ENCODE data around the gene KDM1A.

Gene KDM1A

DNA sequence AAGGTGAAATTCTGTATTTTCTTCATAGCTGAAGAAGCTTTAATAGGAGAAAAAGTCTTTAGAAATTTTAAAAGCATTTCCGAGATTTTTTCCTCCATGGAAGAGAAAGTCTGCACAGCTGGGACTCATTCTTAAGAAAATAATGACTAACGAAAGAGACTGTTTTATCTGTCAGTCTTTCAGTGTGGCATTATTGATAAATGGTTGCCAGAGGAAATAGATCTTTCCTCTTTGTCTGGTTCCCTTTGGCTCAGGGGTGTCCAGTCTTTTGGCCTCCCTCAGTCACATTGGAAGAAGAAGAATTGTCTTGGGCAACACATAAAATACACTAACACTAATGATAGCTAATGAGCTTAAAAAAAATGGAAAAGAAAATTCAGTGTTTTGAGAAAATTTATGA is 49.9 kb downstream of the KDM1A start:
- H3K36me3 Mint-ChIP-seq, result peaks cover 48% of the 10 kb centered on the region
- CTCF ChIA-PET, result interaction anchor here (0.9 kb wide), 1 partner anchor 15 kb away, joined by 3 read pairs; no protein-coding TSS in a partner anchor
- no peak for DNase-seq
- no peaks in the 10 kb centered on the region for H3K4me1 Mint-ChIP-seq
- H3K9me3 Mint-ChIP-seq, result no peaks in the 10 kb centered on the region
- H3K27me3 Mint-ChIP-seq, result no peaks in the 10 kb centered on the region
- H3K4me3 Mint-ChIP-seq, result no peak overlapping the region
- no peak overlapping the region for H3K27ac Mint-ChIP-seq

DNA sequence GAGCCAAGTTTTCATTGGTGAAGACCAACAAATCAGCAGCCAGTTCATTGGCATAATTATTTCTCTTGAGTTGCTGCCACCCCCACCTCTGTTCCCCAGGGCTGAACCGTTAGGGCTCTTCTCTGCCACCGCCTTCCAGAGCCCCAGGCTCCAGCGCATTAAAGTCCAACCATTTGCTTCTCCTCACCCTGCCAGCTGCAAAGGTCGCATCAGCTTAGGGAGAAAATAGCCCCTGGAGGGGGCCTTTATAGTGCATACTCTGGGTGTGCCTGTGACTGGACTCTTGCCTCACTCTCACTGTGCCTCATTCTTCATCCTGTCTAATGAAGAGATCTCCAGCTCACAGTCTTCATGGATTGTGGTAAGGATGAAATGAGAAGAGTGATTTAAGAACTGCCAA is 50.4 kb downstream of the KDM1A start:
- peaks cover 50% of the 10 kb centered on the region for H3K36me3 Mint-ChIP-seq
- no peaks in the 10 kb centered on the region for H3K27me3 Mint-ChIP-seq
- H3K27ac Mint-ChIP-seq, result no peak overlapping the region
- H3K4me1 Mint-ChIP-seq, result no peaks in the 10 kb centered on the region
- H3K9me3 Mint-ChIP-seq, result no peaks in the 10 kb centered on the region
- no peak overlapping the region for H3K4me3 Mint-ChIP-seq
- CTCF ChIA-PET, result interaction anchor here (0.9 kb wide), 1 partner anchor 16 kb away, joined by 3 read pairs; no protein-coding TSS in a partner anchor
- DNase-seq, result no peak

DNA sequence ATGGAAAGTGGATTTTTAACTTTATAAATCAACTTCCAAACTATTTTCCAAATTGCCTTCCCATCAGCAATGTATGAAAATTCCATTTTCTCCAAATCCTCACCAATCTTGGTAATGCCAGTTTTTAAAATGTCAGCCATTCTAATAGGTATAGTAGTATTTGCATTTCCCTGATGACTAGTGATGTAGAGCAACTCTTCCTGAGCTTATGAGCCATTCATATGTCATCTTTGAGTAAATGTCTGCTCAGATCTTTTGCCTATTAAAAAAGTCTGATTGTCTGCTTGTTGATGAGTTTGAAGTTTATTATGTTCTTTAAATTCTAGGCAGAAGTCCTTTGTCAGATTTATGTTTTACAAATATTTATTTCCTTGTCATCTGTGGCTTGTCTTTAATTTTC is 54.7 kb downstream of the KDM1A start:
- CTCF ChIA-PET, result no interaction called here
- DNase-seq, result no peak
- Mint-ChIP-seq H3K36me3 (peaks cover 41% of the 10 kb centered on the region), H3K27me3 (no peaks in the 10 kb centered on the region), H3K4me1 (no peaks in the 10 kb centered on the region), H3K9me3 (no peaks in the 10 kb centered on the region), H3K4me3 (no peak overlapping the region), H3K27ac (no peak overlapping the region)

DNA sequence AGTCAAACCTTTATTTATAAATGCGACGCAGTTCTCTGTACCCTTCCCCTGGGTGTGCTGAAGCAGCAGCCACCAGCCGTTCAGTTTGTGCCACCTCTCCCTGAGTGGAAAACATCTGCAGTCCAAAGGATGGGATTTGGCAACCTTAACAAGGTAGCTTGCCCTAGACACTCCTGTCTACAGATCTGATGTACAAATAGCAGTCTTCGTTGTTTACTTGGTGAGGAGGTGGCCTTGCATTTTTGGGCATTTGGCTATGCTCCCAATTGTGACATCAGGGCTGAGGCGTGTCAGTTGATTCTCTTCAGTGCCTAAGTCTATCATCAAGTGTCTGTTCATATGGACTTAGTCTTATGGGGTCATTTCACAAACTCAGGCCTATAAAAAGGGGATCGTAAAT is 59.8 kb downstream of the KDM1A start:
- Mint-ChIP-seq H3K27me3 (no peaks in the 10 kb centered on the region), H3K36me3 (peaks cover 52% of the 10 kb centered on the region), H3K4me3 (no peak overlapping the region), H3K27ac (no peak overlapping the region), H3K9me3 (no peaks in the 10 kb centered on the region), H3K4me1 (no peaks in the 10 kb centered on the region)
- DNase-seq, result no peak
- CTCF ChIA-PET, result interaction anchor here (1.6 kb wide), 1 partner anchor 105 kb away, joined by 8 read pairs; no protein-coding TSS in a partner anchor

DNA sequence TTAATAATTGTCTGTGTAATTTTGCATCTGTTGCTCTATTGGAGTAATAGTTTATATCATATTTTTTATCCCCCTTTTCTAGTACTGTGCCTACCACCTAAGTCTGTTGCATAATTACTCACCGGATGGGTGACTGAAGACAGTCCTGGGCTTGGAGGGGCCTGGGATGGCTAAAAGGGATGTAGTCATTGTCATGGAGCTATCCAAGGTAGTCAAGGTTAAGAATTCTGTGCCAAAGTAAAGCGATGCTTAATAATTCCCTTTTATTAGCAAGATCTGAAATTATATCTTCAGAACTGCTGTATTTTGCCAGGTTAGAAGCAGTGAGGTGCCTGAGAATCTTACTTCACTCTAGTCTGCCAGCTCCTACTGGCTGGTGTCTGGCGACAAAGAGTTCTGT is 61.6 kb downstream of the KDM1A start:
- Mint-ChIP-seq H3K27ac (no peak overlapping the region), H3K4me3 (no peak overlapping the region), H3K9me3 (no peaks in the 10 kb centered on the region), H3K27me3 (no peaks in the 10 kb centered on the region), H3K36me3 (peaks cover 60% of the 10 kb centered on the region), H3K4me1 (no peaks in the 10 kb centered on the region)
- no peak for DNase-seq
- CTCF ChIA-PET, result interaction anchor here (1.2 to 1.6 kb wide), 2 partner anchors 103 to 104 kb away, joined by 5 to 8 read pairs; no protein-coding TSS in a partner anchor

DNA sequence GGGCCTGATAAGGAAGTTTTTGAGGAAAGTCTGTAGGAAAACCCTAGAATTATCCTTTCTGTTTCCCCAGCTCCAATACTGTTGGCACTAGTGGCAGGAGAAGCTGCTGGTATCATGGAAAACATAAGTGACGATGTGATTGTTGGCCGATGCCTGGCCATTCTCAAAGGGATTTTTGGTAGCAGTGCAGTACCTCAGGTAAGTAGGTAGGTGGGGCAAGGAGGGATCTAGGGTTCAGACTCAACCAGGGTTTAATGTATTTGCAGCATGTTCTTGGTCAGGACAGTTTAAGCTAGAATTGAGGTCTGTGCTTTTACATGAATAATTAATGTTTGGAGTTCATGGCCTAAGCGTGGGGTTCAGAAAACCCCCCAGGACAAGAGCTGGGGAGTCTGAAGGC is 62.1 kb downstream of the KDM1A start:
- CTCF ChIA-PET, result interaction anchor here (1.2 kb wide), 1 partner anchor 103 kb away, joined by 5 read pairs; no protein-coding TSS in a partner anchor
- Mint-ChIP-seq H3K4me1 (no peaks in the 10 kb centered on the region), H3K27ac (no peak overlapping the region), H3K27me3 (no peaks in the 10 kb centered on the region), H3K9me3 (no peaks in the 10 kb centered on the region), H3K4me3 (no peak overlapping the region), H3K36me3 (peaks cover 65% of the 10 kb centered on the region)
- DNase-seq, result no peak

DNA sequence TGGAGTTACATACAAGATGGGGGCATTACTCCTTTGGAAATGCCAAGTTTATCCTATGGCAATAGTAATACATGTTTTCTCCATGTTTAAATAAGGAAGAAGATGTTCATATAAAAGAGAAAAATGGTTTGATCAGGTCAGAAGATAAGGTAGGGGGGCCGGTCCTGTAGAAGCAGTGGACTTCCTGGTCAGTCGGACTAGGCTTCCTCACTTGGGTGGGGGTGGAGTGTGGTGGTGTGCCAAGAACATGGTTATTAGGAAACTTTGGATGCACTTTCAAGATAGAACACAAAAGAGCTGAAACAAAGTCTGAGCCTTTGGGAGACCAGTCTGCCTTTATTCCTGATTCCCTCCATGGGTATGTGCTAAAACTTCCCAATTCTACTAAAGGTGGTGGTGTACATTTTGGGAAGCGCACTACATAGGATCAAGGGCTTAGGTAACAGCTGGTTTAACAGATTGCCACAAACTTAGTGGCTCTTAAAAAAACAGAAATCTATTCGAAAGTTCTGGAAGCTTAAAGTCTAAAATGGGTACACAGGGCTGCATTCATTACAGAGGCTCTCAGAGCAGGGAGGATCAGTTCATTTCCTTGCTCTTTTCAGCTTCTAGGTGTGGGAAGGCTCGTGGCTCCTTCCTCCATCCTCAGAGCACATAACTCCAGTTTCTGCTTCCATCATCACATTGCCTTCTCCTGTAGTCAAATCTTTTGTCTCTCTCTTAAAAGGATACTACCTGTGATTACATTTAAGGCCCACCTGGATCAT is 64.6 kb downstream of the KDM1A start:
- CTCF ChIA-PET, result interaction anchor here (0.9 to 1.8 kb wide), 3 partner anchors 72 to 132 kb away, joined by 3 to 5 read pairs (median 3); no protein-coding TSS in a partner anchor
- H3K27me3 Mint-ChIP-seq, result no peaks in the 10 kb centered on the region
- no peak for DNase-seq
- no peak overlapping the region for H3K27ac Mint-ChIP-seq
- no peaks in the 10 kb centered on the region for H3K9me3 Mint-ChIP-seq
- H3K4me1 Mint-ChIP-seq, result no peaks in the 10 kb centered on the region
- H3K4me3 Mint-ChIP-seq, result no peak overlapping the region
- H3K36me3 Mint-ChIP-seq, result peaks cover 63% of the 10 kb centered on the region

DNA sequence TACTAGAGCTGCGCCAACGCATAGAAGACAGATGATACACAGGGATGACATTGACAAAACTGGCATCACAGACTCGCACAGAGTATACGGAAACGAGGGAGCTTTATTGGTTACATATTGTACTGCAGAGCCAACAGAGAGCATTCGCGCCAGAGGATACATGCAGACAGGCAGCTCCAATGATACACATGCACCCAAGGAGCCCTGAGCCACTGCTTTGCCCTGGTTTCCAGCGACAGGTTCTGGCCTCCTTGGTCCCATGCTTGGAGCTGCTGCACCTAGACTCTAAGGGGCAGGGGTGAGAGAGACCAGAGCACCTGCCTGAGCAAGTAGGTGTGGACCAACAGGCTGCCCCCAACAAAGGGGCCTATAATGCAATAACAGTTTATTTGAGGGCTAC is 65.6 kb downstream of the KDM1A start:
- Mint-ChIP-seq H3K4me3 (no peak overlapping the region), H3K27ac (no peak overlapping the region), H3K4me1 (no peaks in the 10 kb centered on the region), H3K9me3 (no peaks in the 10 kb centered on the region), H3K36me3 (peaks cover 55% of the 10 kb centered on the region), H3K27me3 (no peaks in the 10 kb centered on the region)
- CTCF ChIA-PET, result interaction anchor here (1.3 to 2.3 kb wide), 3 partner anchors 14 to 99 kb away, joined by 3 to 13 read pairs (median 5); no protein-coding TSS in a partner anchor
- DNase-seq, result no peak

DNA sequence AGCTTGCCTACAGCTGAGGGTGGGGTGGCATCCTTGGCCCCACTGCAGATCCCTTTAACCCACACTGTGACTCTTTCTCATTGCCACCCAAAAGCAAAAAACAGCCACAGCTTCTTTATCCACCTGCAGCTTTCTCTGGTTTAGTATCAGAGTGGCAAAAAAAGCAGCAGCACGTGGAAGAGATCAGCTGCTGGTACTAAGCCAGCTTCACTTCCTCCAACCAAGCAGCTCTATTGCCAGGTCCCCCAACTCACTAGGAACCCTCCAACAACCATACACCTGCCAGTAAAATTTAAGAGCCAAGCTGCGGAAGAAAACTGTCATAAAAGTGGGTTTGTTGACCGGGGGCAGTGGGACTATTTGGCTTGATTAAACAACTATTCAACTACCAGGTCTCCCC is 66.4 kb downstream of the KDM1A start:
- Mint-ChIP-seq H3K36me3 (peaks cover 47% of the 10 kb centered on the region), H3K4me1 (no peaks in the 10 kb centered on the region), H3K4me3 (no peak overlapping the region), H3K27ac (no peak overlapping the region), H3K9me3 (no peaks in the 10 kb centered on the region), H3K27me3 (no peaks in the 10 kb centered on the region)
- DNase-seq, result no peak
- CTCF ChIA-PET, result interaction anchor here (1.8 to 2.3 kb wide), 2 partner anchors 13 to 98 kb away, joined by 5 to 13 read pairs; no protein-coding TSS in a partner anchor

DNA sequence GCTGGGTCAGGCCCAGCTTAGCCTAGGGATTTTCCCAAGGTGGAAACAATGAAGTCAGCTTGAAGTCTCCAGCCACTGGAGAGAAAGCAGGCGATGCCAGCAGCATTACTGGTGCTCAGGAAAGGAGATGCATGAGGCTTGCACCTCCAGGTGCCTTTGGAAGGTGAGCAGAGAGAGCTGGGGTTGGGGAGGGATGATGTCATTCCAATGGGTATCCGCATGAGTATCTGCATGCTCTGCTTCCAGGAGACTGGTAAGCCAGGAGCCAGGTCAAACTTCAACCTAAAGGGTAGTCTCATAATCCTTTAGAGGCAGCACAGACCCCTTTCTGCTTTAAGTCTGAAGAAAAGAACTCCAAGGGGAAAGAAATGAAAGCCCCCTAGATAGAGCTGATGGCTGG is 68.8 kb downstream of the KDM1A start:
- Mint-ChIP-seq H3K36me3 (peaks cover 30% of the 10 kb centered on the region), H3K4me3 (no peak overlapping the region), H3K27ac (no peak overlapping the region), H3K4me1 (no peaks in the 10 kb centered on the region), H3K27me3 (no peaks in the 10 kb centered on the region), H3K9me3 (no peaks in the 10 kb centered on the region)
- no peak for DNase-seq
- CTCF ChIA-PET, result interaction anchor here (3.0 to 4.5 kb wide), 2 partner anchors 12 to 96 kb away, joined by 15 to 23 read pairs; no protein-coding TSS in a partner anchor

DNA sequence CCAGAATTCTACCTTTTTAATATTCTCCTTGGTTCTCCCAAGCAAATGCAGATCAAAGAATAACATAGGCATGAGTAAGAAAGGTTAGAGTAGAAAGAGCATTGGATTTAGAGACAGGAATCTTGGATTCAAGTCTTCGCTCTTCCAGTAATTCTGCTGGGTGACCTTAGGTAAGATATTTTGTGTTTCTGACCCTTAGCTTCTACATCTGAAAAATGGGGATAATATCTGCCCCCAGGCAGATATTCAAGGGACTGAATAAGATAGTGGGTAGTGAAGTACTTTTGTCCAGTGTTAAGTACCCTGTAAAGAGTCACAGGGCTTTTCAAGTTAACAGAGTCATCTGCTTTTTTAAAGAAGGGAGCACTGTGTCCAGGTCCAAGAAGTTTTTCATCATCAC is 70.8 kb downstream of the KDM1A start:
- DNase-seq, result no peak
- H3K27ac Mint-ChIP-seq, result no peak overlapping the region
- no peaks in the 10 kb centered on the region for H3K4me1 Mint-ChIP-seq
- H3K4me3 Mint-ChIP-seq, result no peak overlapping the region
- no peaks in the 10 kb centered on the region for H3K27me3 Mint-ChIP-seq
- no peaks in the 10 kb centered on the region for H3K9me3 Mint-ChIP-seq
- H3K36me3 Mint-ChIP-seq, result peaks cover 29% of the 10 kb centered on the region
- CTCF ChIA-PET, result interaction anchor here (3.0 to 4.5 kb wide), 2 partner anchors 10 to 94 kb away, joined by 15 to 23 read pairs; no protein-coding TSS in a partner anchor

DNA sequence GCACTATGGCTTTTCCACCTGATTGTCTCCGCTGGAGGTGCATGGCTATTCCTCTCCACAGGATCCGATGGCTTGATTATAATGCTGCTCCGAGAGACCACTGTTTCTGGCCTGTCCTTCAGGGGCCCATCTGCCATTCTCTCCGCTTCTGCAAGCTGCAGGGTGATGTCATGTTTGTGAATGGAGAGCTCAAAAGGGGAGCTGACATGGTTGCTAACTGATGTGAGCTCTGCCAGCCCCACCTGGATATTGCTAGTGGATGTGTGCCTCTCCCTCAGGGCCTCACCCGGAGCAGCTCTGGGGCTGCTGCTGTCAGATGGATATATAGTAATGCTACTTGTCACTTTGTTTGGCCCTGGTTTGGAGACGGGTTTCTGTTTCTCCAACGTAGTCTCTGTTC is 72.3 kb downstream of the KDM1A start:
- Mint-ChIP-seq H3K9me3 (no peaks in the 10 kb centered on the region), H3K27ac (peak overlapping the region; percentile 13)

DNA sequence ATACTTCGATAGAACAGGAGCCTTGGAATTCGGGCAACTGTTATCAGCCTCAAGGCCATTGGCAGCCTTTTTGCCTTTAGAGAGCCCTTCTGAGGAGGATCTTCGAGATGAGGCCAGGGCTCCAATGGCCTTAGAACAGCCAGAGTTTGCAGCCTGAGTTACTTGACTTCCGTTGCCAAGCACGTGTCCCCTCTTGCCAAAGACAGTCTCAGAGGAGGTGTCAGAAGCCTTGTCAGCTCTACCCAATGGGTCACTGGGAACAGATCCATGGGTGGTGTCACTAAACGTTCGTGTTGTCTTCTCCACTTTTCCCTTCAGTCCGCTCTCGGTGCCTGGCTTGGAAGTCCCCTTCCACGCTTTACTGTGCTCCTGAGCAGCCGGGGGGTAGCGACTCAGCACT is 73.2 kb downstream of the KDM1A start:
- Mint-ChIP-seq H3K27ac (no peak overlapping the region), H3K4me1 (no peaks in the 10 kb centered on the region), H3K4me3 (no peak overlapping the region), H3K36me3 (peaks cover 13% of the 10 kb centered on the region), H3K27me3 (no peaks in the 10 kb centered on the region), H3K9me3 (no peaks in the 10 kb centered on the region)
- CTCF ChIA-PET, result interaction anchor here (13.5 kb wide), 1 partner anchor 90 kb away, joined by 438 read pairs; no protein-coding TSS in a partner anchor
- DNase-seq, result no peak

More for the DNA sequence above, 72.3 kb downstream of the KDM1A start:
- no peak for DNase-seq
- H3K27me3 Mint-ChIP-seq, result no peaks in the 10 kb centered on the region
- H3K36me3 Mint-ChIP-seq, result peaks cover 19% of the 10 kb centered on the region
- H3K4me3 Mint-ChIP-seq, result no peak overlapping the region
- CTCF ChIA-PET, result interaction anchor here (13.5 kb wide), 1 partner anchor 91 kb away, joined by 438 read pairs; no protein-coding TSS in a partner anchor
- H3K4me1 Mint-ChIP-seq, result no peaks in the 10 kb centered on the region

DNA sequence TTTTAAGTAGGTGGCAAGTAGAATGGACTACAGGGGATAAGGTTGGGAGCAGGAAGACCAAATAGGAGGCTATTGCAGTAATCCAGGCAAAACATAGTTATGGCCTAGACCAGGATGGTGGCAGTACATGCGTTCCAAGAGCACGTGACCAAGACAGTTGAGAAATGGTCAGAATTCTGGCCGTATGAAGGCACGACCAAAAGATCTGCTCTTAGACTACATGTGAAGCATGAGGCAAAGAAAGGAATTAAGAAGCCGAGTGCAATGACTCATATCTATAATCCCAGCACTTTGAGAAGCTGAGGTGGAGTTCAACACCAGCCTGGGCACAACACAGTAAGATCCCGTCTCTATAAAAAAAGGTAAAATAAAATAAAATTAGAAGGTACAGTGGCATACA is 78.0 kb downstream of the KDM1A start:
- CTCF ChIA-PET, result interaction anchor here (0.6 to 13.5 kb wide), 5 partner anchors 11 to 443 kb away, joined by 5 to 438 read pairs (median 13); no protein-coding TSS in a partner anchor
- Mint-ChIP-seq H3K9me3 (no peaks in the 10 kb centered on the region), H3K4me1 (peaks cover 29% of the 10 kb centered on the region), H3K4me3 (no peak overlapping the region), H3K27me3 (no peaks in the 10 kb centered on the region), H3K27ac (no peak overlapping the region), H3K36me3 (peaks cover 11% of the 10 kb centered on the region)
- DNase-seq, result no peak

Measured in activated naive CD4-positive, alpha-beta T cell treated with anti-CD3 and anti-CD28 coated beads, Interleukin-2, amount 10 ng/mL, durations not matched to agents 7 days and 5 days (primary cell).